GM12864 (cell line): ENCODE results near the gene PDGFD.

ENCODE experiments used
- DNase-seq: peaks from one replicate; pipeline ENCODE4 v3.0.0-alpha.2; 2011; ENCODE audit warnings: low read depth
- H3K4me3 ChIP-seq: 2 replicates; pipeline ENCODE4 v1.5.1; 2011; ENCODE audit warnings: mild to moderate bottlenecking, low read depth, low read length, control low read depth
- CTCF ChIP-seq: IDR thresholded peaks from 2 replicates; pipeline ENCODE4 v1.5.1; 2011; ENCODE audit warnings: low read depth, mild to moderate bottlenecking, moderate library complexity, low read length, control low read depth, inconsistent platforms; ENCODE audit errors: missing control alignments

Gene PDGFD

GRCh38 chr11:104098132-104098531 is 65.8 kb downstream of the PDGFD start:
- no peak for TF ChIP-seq CTCF
- H3K4me3 ChIP-seq = no peak overlapping the region
- no peak for DNase-seq

GRCh38 chr11:104096900-104097299 is 67.0 kb downstream of the PDGFD start:
- no peak for DNase-seq
- H3K4me3 ChIP-seq = no peak overlapping the region
- TF ChIP-seq CTCF = no peak

- H3K4me3 ChIP-seq = no peak overlapping the region
- no peak for DNase-seq
- TF ChIP-seq CTCF = no peak
Observed at GRCh38 chr11:104095791-104096190, 68.2 kb downstream of the PDGFD start.

GRCh38 chr11:104094576-104094975 is 69.4 kb downstream of the PDGFD start:
- TF ChIP-seq CTCF = no peak
- H3K4me3 ChIP-seq = no peak overlapping the region
- no peak for DNase-seq

- DNase-seq = no peak
- H3K4me3 ChIP-seq = no peak overlapping the region
- TF ChIP-seq CTCF = no peak
Observed at GRCh38 chr11:104093426-104094280, 70.3 kb downstream of the PDGFD start.

- no peak for TF ChIP-seq CTCF
Observed at GRCh38 chr11:104092744-104093143, 71.2 kb downstream of the PDGFD start.

More at GRCh38 chr11:104092744-104093143, 71.2 kb downstream of the PDGFD start:
- H3K4me3 ChIP-seq = no peak overlapping the region
- no peak for DNase-seq
